ENCODE results near the gene ERC1. TPM values are rescaled to one million over a fixed set of nuclear protein-coding genes. Genes with fewer than 3 reads are reported as not detected.

ERC1 gene
- total RNA-seq, 1 experiment from 2014 or later: 40.4 TPM

DNA sequence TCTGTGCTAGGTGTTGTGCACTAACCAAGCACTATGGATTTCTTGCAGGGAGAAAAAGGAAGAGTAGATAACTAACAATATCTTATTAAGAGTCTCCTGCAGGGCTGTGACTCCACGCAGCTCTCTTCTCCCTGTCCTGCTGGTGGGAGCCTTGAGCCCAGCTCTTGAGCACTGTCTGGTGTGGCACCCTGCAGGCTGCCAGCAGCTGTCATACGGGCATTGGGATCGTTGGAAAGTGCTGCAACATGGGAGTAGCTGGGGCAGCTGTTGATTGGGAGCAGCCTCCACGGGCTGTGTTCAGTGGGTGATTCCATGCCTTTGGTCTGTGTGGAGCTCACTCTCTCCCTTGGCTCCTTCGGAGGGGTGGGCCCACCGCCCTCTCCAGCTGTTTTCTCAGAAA, 478.0 kb downstream of the ERC1 start:
- H3K36me3 ChIP-seq (ENCODE audit: control insufficient read depth, insufficient read depth, low read length): no peaks in the 10 kb centered on the region
- TF ChIP-seq, protein P1, sequence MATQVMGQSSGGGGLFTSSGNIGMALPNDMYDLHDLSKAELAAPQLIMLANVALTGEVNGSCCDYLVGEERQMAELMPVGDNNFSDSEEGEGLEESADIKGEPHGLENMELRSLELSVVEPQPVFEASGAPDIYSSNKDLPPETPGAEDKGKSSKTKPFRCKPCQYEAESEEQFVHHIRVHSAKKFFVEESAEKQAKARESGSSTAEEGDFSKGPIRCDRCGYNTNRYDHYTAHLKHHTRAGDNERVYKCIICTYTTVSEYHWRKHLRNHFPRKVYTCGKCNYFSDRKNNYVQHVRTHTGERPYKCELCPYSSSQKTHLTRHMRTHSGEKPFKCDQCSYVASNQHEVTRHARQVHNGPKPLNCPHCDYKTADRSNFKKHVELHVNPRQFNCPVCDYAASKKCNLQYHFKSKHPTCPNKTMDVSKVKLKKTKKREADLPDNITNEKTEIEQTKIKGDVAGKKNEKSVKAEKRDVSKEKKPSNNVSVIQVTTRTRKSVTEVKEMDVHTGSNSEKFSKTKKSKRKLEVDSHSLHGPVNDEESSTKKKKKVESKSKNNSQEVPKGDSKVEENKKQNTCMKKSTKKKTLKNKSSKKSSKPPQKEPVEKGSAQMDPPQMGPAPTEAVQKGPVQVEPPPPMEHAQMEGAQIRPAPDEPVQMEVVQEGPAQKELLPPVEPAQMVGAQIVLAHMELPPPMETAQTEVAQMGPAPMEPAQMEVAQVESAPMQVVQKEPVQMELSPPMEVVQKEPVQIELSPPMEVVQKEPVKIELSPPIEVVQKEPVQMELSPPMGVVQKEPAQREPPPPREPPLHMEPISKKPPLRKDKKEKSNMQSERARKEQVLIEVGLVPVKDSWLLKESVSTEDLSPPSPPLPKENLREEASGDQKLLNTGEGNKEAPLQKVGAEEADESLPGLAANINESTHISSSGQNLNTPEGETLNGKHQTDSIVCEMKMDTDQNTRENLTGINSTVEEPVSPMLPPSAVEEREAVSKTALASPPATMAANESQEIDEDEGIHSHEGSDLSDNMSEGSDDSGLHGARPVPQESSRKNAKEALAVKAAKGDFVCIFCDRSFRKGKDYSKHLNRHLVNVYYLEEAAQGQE (IDR thresholded peaks at IDR 0.05; ENCODE audit: insufficient read depth in 1 of 2, low read depth in 2 of 2, low read length in 1 of 2): no peak
- no peak for TF ChIP-seq TCF7L2 (IDR thresholded peaks at IDR 0.05; ENCODE audit: low read depth, low read length)
- TF ChIP-seq POLR2AphosphoS5 (IDR thresholded peaks at IDR 0.05; ENCODE audit: low read depth, low read length): no peak
- TF ChIP-seq, protein P2, sequence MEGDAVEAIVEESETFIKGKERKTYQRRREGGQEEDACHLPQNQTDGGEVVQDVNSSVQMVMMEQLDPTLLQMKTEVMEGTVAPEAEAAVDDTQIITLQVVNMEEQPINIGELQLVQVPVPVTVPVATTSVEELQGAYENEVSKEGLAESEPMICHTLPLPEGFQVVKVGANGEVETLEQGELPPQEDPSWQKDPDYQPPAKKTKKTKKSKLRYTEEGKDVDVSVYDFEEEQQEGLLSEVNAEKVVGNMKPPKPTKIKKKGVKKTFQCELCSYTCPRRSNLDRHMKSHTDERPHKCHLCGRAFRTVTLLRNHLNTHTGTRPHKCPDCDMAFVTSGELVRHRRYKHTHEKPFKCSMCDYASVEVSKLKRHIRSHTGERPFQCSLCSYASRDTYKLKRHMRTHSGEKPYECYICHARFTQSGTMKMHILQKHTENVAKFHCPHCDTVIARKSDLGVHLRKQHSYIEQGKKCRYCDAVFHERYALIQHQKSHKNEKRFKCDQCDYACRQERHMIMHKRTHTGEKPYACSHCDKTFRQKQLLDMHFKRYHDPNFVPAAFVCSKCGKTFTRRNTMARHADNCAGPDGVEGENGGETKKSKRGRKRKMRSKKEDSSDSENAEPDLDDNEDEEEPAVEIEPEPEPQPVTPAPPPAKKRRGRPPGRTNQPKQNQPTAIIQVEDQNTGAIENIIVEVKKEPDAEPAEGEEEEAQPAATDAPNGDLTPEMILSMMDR (IDR thresholded peaks at IDR 0.05): no peak
- no peak for TF ChIP-seq SIN3A (IDR thresholded peaks at IDR 0.05; ENCODE audit: borderline replicate concordance, insufficient read depth, low read depth, low read length)
- DNase-seq (ENCODE audit: low read depth, low spot score) (no peak), ATAC-seq (peak; percentile 32; the same call in 1 of the 2 replicates)
- H3K4me3 ChIP-seq (ENCODE audit: low read depth in 2 of 2, low read length in 2 of 2): no peak overlapping the region
- peak overlapping the region; percentile 29; the same call in 1 of the 2 replicates for H3K27ac ChIP-seq (ENCODE audit: low read length)
- no peaks in the 10 kb centered on the region for H3K27me3 ChIP-seq (ENCODE audit: control insufficient read depth, insufficient read depth, low read length)
- ChIA-PET POLR2A (no interaction called here), CTCF (interaction anchor here (0.5 kb wide), 1 partner anchor 1031 kb away, joined by 3 read pairs; no protein-coding TSS in a partner anchor)
- H3K9me3 ChIP-seq (ENCODE audit: control insufficient read depth, insufficient read depth, low read depth, low read length): no peaks in the 10 kb centered on the region
- intact Hi-C loops (cut with micrococcal nuclease; ENCODE audit: unreplicated experiment): no loop called here
- H3K4me1 ChIP-seq (ENCODE audit: control insufficient read depth, insufficient read depth, low read length): peaks cover 13% of the 10 kb centered on the region
- no TSS peak for BruUV-seq (replicated peaks)
- in situ Hi-C loops (cut with HindIII; ENCODE audit: low pct_unique_long_range_greater_than_20kb, low sequenced_read_pairs): no loop called here

DNA sequence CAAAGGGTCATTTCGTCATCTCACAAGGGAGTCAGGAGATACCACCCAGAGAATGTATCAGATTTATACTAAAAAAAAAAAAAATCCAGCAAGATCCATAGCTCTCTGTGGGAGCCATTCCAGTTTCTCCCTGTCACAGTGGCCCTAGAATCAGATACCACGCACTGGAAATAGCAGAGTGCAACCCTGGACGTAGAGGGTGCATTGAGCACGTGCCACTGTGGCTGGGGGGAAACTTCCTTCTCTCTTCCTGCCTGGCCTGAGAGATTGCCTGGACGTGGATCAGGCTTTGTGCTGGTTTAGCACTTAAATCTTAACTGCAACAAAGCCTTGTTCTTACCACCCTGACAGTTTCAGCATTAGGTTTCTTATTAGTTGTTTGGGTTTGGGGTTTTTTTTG, 479.0 kb downstream of the ERC1 start:
- H3K4me3 ChIP-seq (ENCODE audit: low read depth in 2 of 2, low read length in 2 of 2): no peak overlapping the region
- H3K4me1 ChIP-seq (ENCODE audit: control insufficient read depth, insufficient read depth, low read length): peaks cover 21% of the 10 kb centered on the region
- H3K27me3 ChIP-seq (ENCODE audit: control insufficient read depth, insufficient read depth, low read length): no peaks in the 10 kb centered on the region
- ATAC-seq (no peak), DNase-seq (ENCODE audit: low read depth, low spot score) (no peak)
- TF ChIP-seq, protein P2 (IDR thresholded peaks at IDR 0.05): no peak
- TF ChIP-seq TCF7L2 (IDR thresholded peaks at IDR 0.05; ENCODE audit: low read depth, low read length) (no peak), SIN3A (IDR thresholded peaks at IDR 0.05; ENCODE audit: borderline replicate concordance, insufficient read depth, low read depth, low read length) (no peak), POLR2AphosphoS5 (IDR thresholded peaks at IDR 0.05; ENCODE audit: low read depth, low read length) (no peak)
- TF ChIP-seq, protein P1 (IDR thresholded peaks at IDR 0.05; ENCODE audit: insufficient read depth in 1 of 2, low read depth in 2 of 2, low read length in 1 of 2): no peak
- no peaks in the 10 kb centered on the region for H3K36me3 ChIP-seq (ENCODE audit: control insufficient read depth, insufficient read depth, low read length)
- ChIA-PET CTCF (no interaction called here), POLR2A (no interaction called here)
- no peaks in the 10 kb centered on the region for H3K9me3 ChIP-seq (ENCODE audit: control insufficient read depth, insufficient read depth, low read depth, low read length)
- intact Hi-C loops (cut with micrococcal nuclease; ENCODE audit: unreplicated experiment): no loop called here
- peak overlapping the region; percentile 13; the same call in 1 of the 2 replicates for H3K27ac ChIP-seq (ENCODE audit: low read length)
- no TSS peak for BruUV-seq (replicated peaks)
- in situ Hi-C loops (cut with HindIII; ENCODE audit: low pct_unique_long_range_greater_than_20kb, low sequenced_read_pairs): no loop called here
